K562 (cell line): ENCODE results near the gene WWOX. TPM values are rescaled to one million over a fixed set of nuclear protein-coding genes. Genes with fewer than 3 reads are reported as not detected.

Experiments
- KAT7 ChIP-seq: sonication (generic); formaldehyde crosslinking; IDR thresholded peaks from 2 replicates; pipeline ENCODE4 v1.8.0; 2022; ENCODE audit warnings: missing genetic modification reagents, mild to moderate bottlenecking, borderline replicate concordance
- NR0B1 ChIP-seq: fragments of 450-650 bp; IDR thresholded peaks from one replicate; pipeline ENCODE4 v1.6.1; 2018; ENCODE audit warnings: mild to moderate bottlenecking, moderate library complexity; ENCODE audit not compliant: partially characterized antibody
- SMARCA5 ChIP-seq: fragments of 450-650 bp; IDR thresholded peaks from 2 replicates; pipeline ENCODE4 v1.6.1; 2016
- TCF3 ChIP-seq: sonication (generic); formaldehyde crosslinking; IDR thresholded peaks from 2 replicates; pipeline ENCODE4 v1.4.0; 2020; ENCODE audit warnings: mild to moderate bottlenecking, missing genetic modification reagents
- TCF7L2 ChIP-seq: fragments of 150-350 bp; IDR thresholded peaks from 2 replicates; pipeline ENCODE4 v1.6.1; 2016; ENCODE audit warnings: low read depth, mild to moderate bottlenecking, low read length, moderate library complexity
- TFE3 ChIP-seq: fragments of 450-650 bp; formaldehyde crosslinking; IDR thresholded peaks from 2 replicates; pipeline ENCODE4 v1.4.0; 2020; ENCODE audit warnings: mild to moderate bottlenecking, mixed read lengths
- XRCC3 ChIP-seq: fragments of 450-650 bp; IDR thresholded peaks from 2 replicates; pipeline ENCODE4 v1.6.1; 2017; ENCODE audit warnings: mild to moderate bottlenecking, moderate library complexity
- ZFP91 ChIP-seq: sonication (generic); formaldehyde crosslinking; IDR thresholded peaks from 2 replicates; pipeline ENCODE4 v1.8.0; 2022; ENCODE audit warnings: mild to moderate bottlenecking, missing genetic modification reagents
- ZNF184 ChIP-seq: sonication (generic); formaldehyde crosslinking; IDR thresholded peaks from 2 replicates; pipeline ENCODE4 v1.5.0; 2020; ENCODE audit warnings: missing genetic modification reagents
- ZNF639 ChIP-seq, 2 experiments: fragments of 200-800 bp in 1 of 2; sonication (Bioruptor generic) in 1 of 2; sonication (generic) in 1 of 2; formaldehyde crosslinking in 1 of 2; IDR thresholded peaks in 1 of 2; conservative IDR thresholded peaks in 1 of 2; 2 replicates each; pipeline versions ENCODE4 v1.5.0 to v1.6.1; 2016 to 2020; ENCODE audit warnings: missing compliant biosample characterization in 1 of 2, missing genetic modification characterization in 1 of 2, missing genetic modification reagents in 1 of 2
- ZNF766 ChIP-seq: fragments of 200-800 bp; sonication (Bioruptor generic); conservative IDR thresholded peaks from 2 replicates; pipeline ENCODE4 v1.6.1; 2016; ENCODE audit warnings: missing genetic modification characterization, missing compliant biosample characterization
- polyA plus RNA-seq, 8 experiments: library from polyadenylated mRNA; depleted of rRNA in 4 of 8; stranded (reverse) in 5 of 8; unstranded in 3 of 8; fragments of >200 nt; fragmentation: Nextera tagmentation in 2 of 8; fragmentation: Illumina TruSeq in 1 of 8; extraction: Ambion mirVana in 2 of 8; extraction: Trizol in 1 of 8; gene quantifications; 2 replicates each; pipeline versions ENCODE4 v1.2.1 to v1.2.3, GENCODE V29; 2011 to 2014; ENCODE audit warnings: inconsistent platforms in 1 of 8, missing spikeins in 1 of 8
- total RNA-seq, 7 experiments: library from RNA; depleted of rRNA in 6 of 7; stranded (reverse); fragments of >200 nt in 6 of 7; fragmentation: Illumina TruSeq in 2 of 7; extraction: Trizol in 2 of 7; gene quantifications; 2 replicates each; pipeline versions ENCODE4 v1.2.1 to v1.2.3, GENCODE V29; 2011 to 2021; ENCODE audit warnings: low replicate concordance in 1 of 7

Gene WWOX
- total and polyA plus RNA-seq, 9 of the 15 experiments (the other 6 are each of a cell fraction or from before 2014, with no cell fraction given), result 1.6 to 22.7 (median 8.1) TPM

- peak; percentile 80 for TF ChIP-seq ZNF766 (CRISPR knock-in tag)
- TF ChIP-seq TCF3 (CRISPR knock-in tag), result peak; percentile 75
- TF ChIP-seq ZFP91 (CRISPR knock-in tag), result no peak
- TF ChIP-seq XRCC3, result no peak
- no peak for TF ChIP-seq ZNF184 (CRISPR knock-in tag)
- TF ChIP-seq SMARCA5, result no peak
- no peak for TF ChIP-seq KAT7 (CRISPR knock-in tag)
- no peak for TF ChIP-seq NR0B1
- no peak for TF ChIP-seq TCF7L2
- TF ChIP-seq ZNF639 (CRISPR knock-in tag; conservative IDR thresholded peaks at IDR 0.05 in 1 of 2, IDR thresholded peaks at IDR 0.05 in 1 of 2), result peak in 1 of 2 experiments; percentile 71; a peak in 2 of 4 replicates
- no peak for TF ChIP-seq TFE3 (CRISPR knock-in tag)
Measured at GRCh38 chr16:78742501-78743283, 643.2 kb downstream of the WWOX start (continued).
